ENCODE data around the gene SULT1B1. TPM values are rescaled to one million over a fixed set of nuclear protein-coding genes. Genes with fewer than 3 reads are reported as not detected.

The SULT1B1 gene
- total and polyA plus RNA-seq, 2 donors (not counting 3 experiments of a cell fraction or from before 2014, with no cell fraction given) = 45.0 to 59.5 TPM

- no peaks in the 10 kb centered on the region for H3K36me3 ChIP-seq (ENCODE audit: control insufficient read depth in 2 of 2, extremely low read depth in 1 of 2, insufficient read depth in 2 of 2, low read length in 2 of 2)
- peaks cover 42% of the 10 kb centered on the region for H3K4me1 ChIP-seq (ENCODE audit: control insufficient read depth, extremely low read depth, insufficient read depth, low read length)
- peak overlapping the region; percentile 33 for H3K27ac ChIP-seq (ENCODE audit: insufficient read depth, low read depth, low read length)
- H3K9me3 ChIP-seq (replicated peaks; ENCODE audit: control insufficient read depth, insufficient read depth, low read length) = no peaks in the 10 kb centered on the region
- DNase-seq (ENCODE audit: low read depth, low spot score) (no peak), FAIRE-seq (no peak)
- BruUV-seq (replicated peaks) = no TSS peak
- intact Hi-C loops (cut with micrococcal nuclease) (no loop called here), dilution Hi-C loops (cut with MboI; ENCODE audit: extremely low pct_ligation_motif_present, low sequenced_read_pairs) (no loop called here)
- H3K9me1 ChIP-seq (replicated peaks; ENCODE audit: control insufficient read depth, extremely low read depth, insufficient read depth, low read length) = no peaks in the 10 kb centered on the region
- H3K4me3 ChIP-seq (replicated peaks in 1 of 3; ENCODE audit: insufficient read depth in 1 of 3, low read depth in 1 of 3, low read length in 3 of 3) = peak overlapping the region in 1 of 3 experiments; percentile 2
- H3K27me3 ChIP-seq (ENCODE audit: control insufficient read depth in 2 of 2, insufficient read depth in 2 of 2, low read length in 2 of 2) = no peaks in the 10 kb centered on the region
- H3K79me2 ChIP-seq (ENCODE audit: control insufficient read depth, insufficient read depth, low read length) = peaks cover 5% of the 10 kb centered on the region
- no peaks in the 10 kb centered on the region for H4K20me1 ChIP-seq (replicated peaks; ENCODE audit: control insufficient read depth, extremely low read depth, insufficient read depth, low read length)
- peak overlapping the region; percentile 98 for H3K4me2 ChIP-seq (ENCODE audit: insufficient read depth, low read length)
- ChIA-PET CTCF (interaction anchor here (1.0 to 2.1 kb wide), 6 partner anchors 9 to 123 kb away, joined by 3 to 11 read pairs (median 6); no protein-coding TSS in a partner anchor), POLR2A (no interaction called here)
- no peak overlapping the region for H2AFZ ChIP-seq (ENCODE audit: low read depth, low read length)
- no peak overlapping the region for H3K9ac ChIP-seq (replicated peaks; ENCODE audit: extremely low read depth, insufficient read depth, low read length)
- TF ChIP-seq POLR2AphosphoS5 (IDR thresholded peaks at IDR 0.05; ENCODE audit: insufficient read depth, low read depth, low read length) = no peak
- no peak for TF ChIP-seq EZH2 (IDR thresholded peaks at IDR 0.05; ENCODE audit: borderline replicate concordance, low read depth, low read length, severe bottlenecking)
- TF ChIP-seq MAX (IDR thresholded peaks at IDR 0.05; ENCODE audit: insufficient read depth, insufficient read length) = no peak
- no peak for TF ChIP-seq GATA2 (IDR thresholded peaks at IDR 0.05; ENCODE audit: insufficient read depth, insufficient read length, low read depth, low read length)
- no peak for TF ChIP-seq MYC (IDR thresholded peaks at IDR 0.05; ENCODE audit: low read depth, low read length)
- TF ChIP-seq JUN (IDR thresholded peaks at IDR 0.05; ENCODE audit: borderline replicate concordance, insufficient read depth, insufficient read length, low read depth) = no peak
- no peak for TF ChIP-seq CTCF (IDR thresholded peaks at IDR 0.05; ENCODE audit: extremely low read depth in 1 of 2, insufficient read depth in 1 of 2, low read depth in 1 of 2, low read length in 2 of 2)
- TF ChIP-seq POLR2A (IDR thresholded peaks at IDR 0.05; ENCODE audit: low read depth, low read length) = no peak
- TF ChIP-seq FOS (IDR thresholded peaks at IDR 0.05; ENCODE audit: borderline replicate concordance, insufficient read depth, low read length) = no peak
Observed at GRCh38 chr4:69757464-69757863, 3.0 kb downstream of the SULT1B1 start.

Measured in endothelial cell of umbilical vein (primary cell).